ENCODE data around the gene PDZD8.

- TF ChIP-seq CTCF (conservative IDR thresholded peaks at IDR 0.05) = no peak
- no peak for TF ChIP-seq EZH2 (IDR thresholded peaks at IDR 0.05; ENCODE audit: low read depth)
These were observed 15.2 kb downstream of the PDZD8 start for GRCh38 chr10:117360016-117360415.
